ENCODE results near the gene TP53RK.
A peak's percentile ranks its signal among the peaks of the same experiment; 100 is the strongest.

The TP53RK gene

GRCh38 chr20:46723039-46723438, 33.8 kb upstream of the TP53RK start:
- H3K4me3 ChIP-seq (ENCODE audit: low read depth, low read length) = no peak overlapping the region
- no peak for DNase-seq (ENCODE audit: low read depth)
- no peak for TF ChIP-seq POLR2A (IDR thresholded peaks at IDR 0.05; ENCODE audit: extremely low read depth, insufficient read length)
- TF ChIP-seq CTCF (IDR thresholded peaks at IDR 0.05; ENCODE audit: low read depth, low read length) = no peak
- no peak for TF ChIP-seq MAX (IDR thresholded peaks at IDR 0.05; ENCODE audit: low read depth, low read length)

- no peak overlapping the region for H3K4me3 ChIP-seq (ENCODE audit: low read depth, low read length)
- DNase-seq (ENCODE audit: low read depth) = no peak
- TF ChIP-seq MAX (IDR thresholded peaks at IDR 0.05; ENCODE audit: low read depth, low read length) (no peak), MYC (IDR thresholded peaks at IDR 0.05; ENCODE audit: low read depth, low read length) (no peak), CTCF (IDR thresholded peaks at IDR 0.05; ENCODE audit: low read depth, low read length) (no peak), POLR2A (IDR thresholded peaks at IDR 0.05; ENCODE audit: extremely low read depth, insufficient read length) (no peak)
Observed at GRCh38 chr20:46722450-46722849, 33.2 kb upstream of the TP53RK start.

- TF ChIP-seq MAX (IDR thresholded peaks at IDR 0.05; ENCODE audit: low read depth, low read length) = no peak
- DNase-seq (ENCODE audit: low read depth) = no peak
- H3K4me3 ChIP-seq (ENCODE audit: low read depth, low read length) = no peak overlapping the region
Observed at GRCh38 chr20:46721476-46721875, 32.2 kb upstream of the TP53RK start.

- no peak overlapping the region for H3K4me3 ChIP-seq (ENCODE audit: low read depth, low read length)
- peak; percentile 30 for DNase-seq (ENCODE audit: low read depth)
- TF ChIP-seq MYC (IDR thresholded peaks at IDR 0.05; ENCODE audit: low read depth, low read length) (no peak), POLR2A (IDR thresholded peaks at IDR 0.05; ENCODE audit: extremely low read depth, insufficient read length) (no peak), CTCF (IDR thresholded peaks at IDR 0.05; ENCODE audit: low read depth, low read length) (no peak), MAX (IDR thresholded peaks at IDR 0.05; ENCODE audit: low read depth, low read length) (no peak)
Observed at GRCh38 chr20:46720776-46721425, 31.7 kb upstream of the TP53RK start.

GRCh38 chr20:46720019-46720418, 30.8 kb upstream of the TP53RK start:
- H3K4me3 ChIP-seq (ENCODE audit: low read depth, low read length) = no peak overlapping the region
- no peak for DNase-seq (ENCODE audit: low read depth)
- TF ChIP-seq CTCF (IDR thresholded peaks at IDR 0.05; ENCODE audit: low read depth, low read length) = no peak
- TF ChIP-seq MAX (IDR thresholded peaks at IDR 0.05; ENCODE audit: low read depth, low read length) = no peak
- TF ChIP-seq MYC (IDR thresholded peaks at IDR 0.05; ENCODE audit: low read depth, low read length) = no peak

GRCh38 chr20:46717818-46718541, 28.7 kb upstream of the TP53RK start:
- TF ChIP-seq POLR2A (IDR thresholded peaks at IDR 0.05; ENCODE audit: extremely low read depth, insufficient read length) (no peak), MYC (IDR thresholded peaks at IDR 0.05; ENCODE audit: low read depth, low read length) (no peak), MAX (IDR thresholded peaks at IDR 0.05; ENCODE audit: low read depth, low read length) (no peak), CTCF (IDR thresholded peaks at IDR 0.05; ENCODE audit: low read depth, low read length) (no peak)
- no peak overlapping the region for H3K4me3 ChIP-seq (ENCODE audit: low read depth, low read length)
- no peak for DNase-seq (ENCODE audit: low read depth)
